ENCODE measurements around the gene RPL38.

The RPL38 gene

DNA sequence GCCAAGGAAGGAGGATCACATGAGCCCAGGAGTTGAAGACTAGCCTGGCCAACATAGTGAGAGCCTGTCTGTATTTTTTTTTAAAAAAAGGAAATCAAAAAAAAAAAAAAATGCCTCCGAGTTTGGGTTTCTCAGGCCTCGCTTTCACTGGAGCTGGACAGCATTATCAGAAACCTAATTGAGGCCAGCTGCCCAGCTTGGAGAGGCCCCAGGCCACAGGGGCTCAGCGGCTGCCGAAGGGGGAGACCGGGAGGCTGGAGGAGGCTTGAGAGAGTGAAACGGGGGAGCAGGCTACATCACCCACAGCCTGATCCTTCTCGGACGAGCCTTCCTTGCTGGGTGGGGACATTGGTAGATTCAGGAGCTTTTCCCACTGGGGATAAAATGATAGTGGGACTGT, 15.0 kb downstream of the RPL38 start:
- TF ChIP-seq POLR2A (IDR thresholded peaks at IDR 0.05; ENCODE audit: low read length) (no peak), GATA1 (IDR thresholded peaks at IDR 0.05; ENCODE audit: low read depth, low read length) (no peak)

DNA sequence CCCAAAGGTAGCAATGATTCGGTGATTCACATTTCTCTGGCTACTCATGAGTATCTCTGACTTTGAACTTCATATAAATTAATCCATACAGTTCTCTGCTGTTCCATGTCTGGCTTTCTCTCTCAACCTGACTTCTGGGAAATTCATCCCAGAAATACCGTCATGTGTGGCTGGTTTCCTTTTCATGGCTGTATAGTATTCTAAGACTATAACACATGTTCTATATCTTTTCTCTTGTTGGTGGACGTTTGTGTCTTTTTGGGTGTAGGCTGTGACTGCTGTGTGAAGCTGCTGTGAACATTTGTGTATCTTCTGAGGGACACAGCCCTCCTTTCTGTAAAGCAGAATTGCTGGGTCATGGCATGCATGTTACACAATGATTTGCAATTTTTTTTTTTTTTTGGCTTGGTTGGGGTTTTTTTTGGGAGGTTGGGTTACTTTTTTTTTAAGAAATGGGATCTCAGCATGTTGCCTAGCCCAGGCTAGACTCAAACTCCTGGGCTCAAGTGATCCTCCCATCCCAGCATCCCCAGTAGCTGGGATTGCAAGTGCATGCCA, 16.2 kb downstream of the RPL38 start:
- DNase-seq, result peak; percentile 78 to 83
- TF ChIP-seq POLR2A (IDR thresholded peaks at IDR 0.05; ENCODE audit: low read length), result no peak
- no peak for TF ChIP-seq GATA1 (IDR thresholded peaks at IDR 0.05; ENCODE audit: low read depth, low read length)

More for the DNA sequence above, 15.0 kb downstream of the RPL38 start:
- no peak for DNase-seq

DNA sequence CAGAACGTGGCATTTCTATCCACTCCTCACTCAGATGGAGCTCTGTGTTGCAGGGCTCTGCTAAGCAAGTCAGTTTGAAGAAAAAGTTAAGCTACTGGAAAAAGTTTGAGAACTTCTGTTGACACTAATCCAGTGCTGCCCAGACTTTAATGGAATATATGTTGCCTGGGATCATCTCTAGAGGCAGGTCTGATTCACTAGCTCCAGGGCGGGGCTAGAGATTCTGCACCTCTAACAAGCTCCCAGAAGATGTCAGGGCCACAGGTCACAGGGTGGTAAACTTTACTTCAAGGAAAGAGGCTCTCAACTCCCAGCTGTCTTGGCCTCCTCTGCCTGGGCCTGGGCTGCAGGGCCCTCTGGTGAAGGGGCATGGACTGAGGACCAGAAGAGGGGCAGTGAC, 16.7 kb downstream of the RPL38 start:
- DNase-seq, result peak in 1 of 2 experiments; percentile 51
- TF ChIP-seq POLR2A (IDR thresholded peaks at IDR 0.05; ENCODE audit: low read length), result no peak
- TF ChIP-seq GATA1 (IDR thresholded peaks at IDR 0.05; ENCODE audit: low read depth, low read length), result no peak

DNA sequence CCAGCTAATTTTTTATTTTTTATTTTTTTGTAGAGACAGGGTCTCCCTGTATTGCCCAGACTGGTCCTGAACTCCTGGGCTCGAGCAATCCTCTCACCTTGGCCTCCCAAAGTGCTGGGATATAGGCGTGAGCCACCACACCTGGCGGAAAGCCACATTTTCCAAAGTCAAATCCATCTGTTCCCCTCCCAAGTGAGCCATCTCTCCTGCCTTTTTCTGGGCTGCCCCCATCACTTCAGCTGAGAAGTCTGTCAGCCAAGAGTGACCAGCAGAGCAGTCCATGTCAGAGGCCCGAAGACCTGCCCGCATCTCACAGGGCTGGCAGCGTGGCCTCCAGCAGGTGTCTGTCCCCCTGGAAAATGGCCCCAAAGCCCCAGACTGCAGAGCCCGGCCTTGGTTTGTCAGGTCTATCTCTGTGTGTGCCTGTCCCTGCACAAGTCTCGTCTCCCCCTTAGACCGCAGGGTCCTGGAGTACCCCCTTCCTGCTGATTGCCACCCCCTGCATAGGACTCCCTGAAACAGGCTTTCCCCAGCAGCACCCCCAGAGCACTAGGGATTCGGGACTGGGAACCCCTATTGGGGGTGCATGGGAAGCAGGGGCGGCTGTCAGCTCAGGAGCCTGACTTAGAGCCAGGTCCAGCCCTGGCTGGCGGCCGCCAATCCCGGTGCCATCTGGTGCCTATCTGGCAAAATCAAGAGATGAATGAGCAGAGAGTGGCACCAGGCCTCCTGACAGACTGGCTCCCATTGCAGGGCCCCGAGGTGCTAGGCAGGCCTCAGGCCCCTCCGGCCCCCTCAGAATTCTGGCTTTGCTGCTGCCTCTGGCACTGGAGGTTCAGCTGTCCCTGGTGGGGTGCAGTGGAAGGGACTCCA, 17.7 kb downstream of the RPL38 start:
- no peak for TF ChIP-seq GATA1 (IDR thresholded peaks at IDR 0.05; ENCODE audit: low read depth, low read length)
- no peak for TF ChIP-seq POLR2A (IDR thresholded peaks at IDR 0.05; ENCODE audit: low read length)
- no peak for DNase-seq

DNA sequence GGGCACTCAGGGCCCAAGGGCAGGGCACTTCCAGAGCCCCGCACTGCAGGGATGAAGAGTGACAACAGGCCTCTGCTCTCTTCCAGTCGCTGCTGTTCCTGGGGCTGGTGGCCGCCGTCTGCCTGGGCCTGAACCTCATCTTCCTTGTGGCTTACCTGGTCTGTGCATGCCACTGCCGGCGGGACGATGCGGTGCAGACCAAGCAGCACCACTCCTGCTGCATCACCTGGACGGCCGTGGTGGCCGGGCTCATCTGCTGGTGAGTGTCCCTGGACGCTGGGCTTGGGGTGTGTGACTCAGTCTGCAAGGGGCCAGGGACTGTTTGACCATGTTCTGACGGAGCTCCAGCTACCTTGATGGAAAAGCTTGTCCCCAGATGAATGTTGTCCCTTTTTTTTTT, 18.9 kb downstream of the RPL38 start:
- no peak for DNase-seq
- TF ChIP-seq POLR2A (IDR thresholded peaks at IDR 0.05; ENCODE audit: low read length) (no peak), GATA1 (IDR thresholded peaks at IDR 0.05; ENCODE audit: low read depth, low read length) (no peak)

DNA sequence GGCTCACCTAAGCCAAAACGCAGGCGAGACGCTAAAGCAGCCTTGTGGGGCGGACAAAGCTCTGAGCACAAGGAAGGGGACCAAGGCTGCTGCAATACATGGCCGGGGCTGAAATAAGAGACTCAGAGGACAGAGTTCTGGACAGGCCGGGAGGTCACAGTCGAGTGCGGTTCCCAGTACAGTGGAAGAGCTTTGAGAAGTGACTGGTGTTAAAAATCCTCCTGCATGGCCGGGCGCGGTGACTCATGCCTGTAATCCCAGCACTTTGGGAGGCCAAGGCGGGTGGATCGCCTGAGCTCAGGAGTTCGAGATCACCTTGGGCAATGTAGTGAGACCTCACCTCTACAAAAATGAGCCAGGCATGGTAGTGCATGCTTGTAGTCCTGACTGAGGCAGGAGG, 20.4 kb downstream of the RPL38 start:
- DNase-seq, result no peak
- no peak for TF ChIP-seq GATA1 (IDR thresholded peaks at IDR 0.05; ENCODE audit: low read depth, low read length)
- no peak for TF ChIP-seq POLR2A (IDR thresholded peaks at IDR 0.05; ENCODE audit: low read length)

DNA sequence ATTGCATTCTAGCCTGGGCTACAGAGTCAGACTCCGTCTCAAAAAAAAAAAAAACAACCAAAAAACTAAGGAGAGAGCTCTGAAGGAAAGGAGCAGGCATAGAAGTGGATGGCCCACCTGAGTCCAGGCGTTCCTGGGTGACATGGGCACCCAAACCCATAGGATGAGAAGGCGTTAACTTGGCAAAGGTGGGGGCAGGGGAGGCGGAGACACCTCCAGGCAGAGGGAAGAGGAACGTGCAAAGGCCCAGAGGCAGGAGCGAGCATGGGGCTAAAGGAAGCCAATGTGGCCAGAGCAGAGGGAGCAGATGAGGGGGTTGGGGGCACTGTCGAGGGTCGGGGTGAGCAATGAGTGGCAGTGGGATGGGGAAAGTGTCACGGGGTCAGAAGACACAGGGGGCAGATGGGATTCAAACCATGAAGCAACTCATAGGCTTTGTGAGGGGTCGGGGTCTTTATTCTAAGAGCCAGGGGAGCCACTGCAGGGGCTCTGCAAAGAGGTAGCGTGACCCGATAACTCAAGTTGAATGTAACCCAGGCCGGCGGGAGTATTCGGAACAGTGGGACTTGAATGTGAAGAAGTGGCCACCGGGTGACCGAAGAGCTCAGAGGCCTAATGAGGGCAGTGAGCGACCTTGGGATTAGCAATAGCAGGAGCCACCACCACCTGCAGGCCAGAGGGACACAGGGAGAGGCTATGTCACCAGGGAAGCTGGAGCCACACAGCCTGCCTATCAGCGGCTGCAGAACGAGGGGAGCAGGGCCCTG, 21.7 kb downstream of the RPL38 start:
- TF ChIP-seq POLR2A (IDR thresholded peaks at IDR 0.05; ENCODE audit: low read length) (no peak), GATA1 (IDR thresholded peaks at IDR 0.05; ENCODE audit: low read depth, low read length) (no peak)

DNA sequence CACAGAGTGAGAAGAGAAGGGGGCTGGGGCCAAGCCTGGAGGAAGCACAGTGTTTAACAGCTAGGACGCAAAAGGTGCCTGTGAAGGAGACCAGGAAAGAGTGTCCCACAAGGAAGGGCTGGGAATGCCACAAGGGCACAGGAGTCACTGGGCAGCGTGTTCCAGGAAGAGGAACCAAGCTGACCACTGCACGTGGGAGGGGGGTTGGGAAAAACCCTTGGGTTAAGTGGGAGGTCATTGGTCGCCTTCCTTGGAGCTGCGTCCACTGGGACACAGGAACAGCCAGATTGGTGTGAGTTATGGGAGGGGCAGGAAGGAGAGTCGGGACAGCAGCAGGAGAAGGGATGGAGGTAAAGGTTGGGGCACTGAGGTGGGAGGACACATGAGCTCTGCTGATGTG, 22.8 kb downstream of the RPL38 start:
- TF ChIP-seq POLR2A (IDR thresholded peaks at IDR 0.05; ENCODE audit: low read length) (no peak), GATA1 (IDR thresholded peaks at IDR 0.05; ENCODE audit: low read depth, low read length) (no peak)
- no peak for DNase-seq

More for the DNA sequence above, 21.7 kb downstream of the RPL38 start:
- DNase-seq, result no peak

DNA sequence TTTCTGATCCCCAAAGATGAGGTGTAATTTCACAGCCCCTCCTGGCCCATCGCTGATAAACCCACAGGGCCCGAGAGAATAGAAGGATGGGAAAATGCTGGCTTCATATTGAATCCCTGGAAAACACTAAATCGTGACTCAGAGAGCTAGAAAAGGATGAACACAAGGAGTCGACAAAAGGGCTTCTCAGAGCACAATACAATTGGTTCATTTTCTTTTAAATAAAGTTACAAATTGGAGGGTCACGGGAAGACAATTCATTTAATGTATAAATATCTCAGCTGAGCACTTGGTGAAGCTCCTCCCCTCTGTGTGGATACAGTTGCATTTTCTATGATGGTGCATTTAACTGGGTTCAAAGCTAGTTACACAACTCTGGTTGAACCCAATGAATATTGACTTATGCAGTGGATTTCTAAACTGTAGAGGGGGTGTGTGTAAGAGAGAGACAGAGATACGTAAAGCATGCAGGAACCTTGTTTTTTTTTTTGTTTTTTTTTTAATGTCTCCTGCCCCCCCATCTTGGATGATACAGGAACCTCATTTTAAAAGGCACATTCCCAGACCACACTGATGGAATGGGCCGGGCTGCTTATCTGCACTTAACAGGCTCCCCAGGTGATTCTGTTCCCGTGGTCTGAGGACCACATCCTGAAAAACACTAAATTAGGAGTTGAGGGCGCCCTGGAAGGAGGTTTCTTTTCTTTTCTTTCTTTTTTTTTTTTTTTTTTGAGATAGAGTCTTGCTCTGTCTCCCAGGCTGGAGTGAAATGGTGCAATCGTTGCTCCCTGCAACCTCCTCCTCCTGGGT, 24.0 kb downstream of the RPL38 start:
- DNase-seq, result no peak
- no peak for TF ChIP-seq POLR2A (IDR thresholded peaks at IDR 0.05; ENCODE audit: low read length)
- TF ChIP-seq GATA1 (IDR thresholded peaks at IDR 0.05; ENCODE audit: low read depth, low read length), result no peak

DNA sequence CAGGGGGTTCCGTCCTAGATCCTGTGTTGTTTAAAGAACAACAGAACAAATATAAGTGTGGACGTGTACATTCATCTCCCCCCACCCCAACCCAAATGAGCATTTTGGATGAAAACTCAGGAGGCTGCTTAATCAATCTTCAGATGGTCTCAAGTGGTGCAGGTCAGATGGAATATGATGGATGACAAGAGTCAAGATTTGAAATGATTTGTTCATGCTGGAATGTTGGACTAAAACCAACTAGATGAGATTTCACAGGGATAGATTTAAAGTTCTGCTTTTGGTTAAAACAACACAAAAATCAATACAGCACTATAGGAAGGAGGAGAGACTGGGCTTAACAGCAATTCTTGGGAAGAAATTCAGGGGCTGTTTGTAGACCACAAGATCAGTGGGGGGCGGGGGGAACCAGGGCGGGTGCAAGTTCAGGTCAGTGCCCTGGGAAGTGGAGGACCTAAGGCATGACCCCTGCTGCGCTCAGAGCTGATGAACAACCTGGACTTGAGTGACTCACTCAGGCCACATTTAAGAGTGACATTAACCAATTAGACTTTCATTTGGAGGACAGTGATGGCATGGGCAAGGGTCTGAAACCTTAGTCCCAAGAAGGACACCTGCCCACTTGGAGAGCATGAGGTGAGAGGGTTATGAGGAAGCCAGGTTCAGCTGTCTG, 25.0 kb downstream of the RPL38 start:
- DNase-seq, result no peak
- TF ChIP-seq POLR2A (IDR thresholded peaks at IDR 0.05; ENCODE audit: low read length) (no peak), GATA1 (IDR thresholded peaks at IDR 0.05; ENCODE audit: low read depth, low read length) (no peak)

DNA sequence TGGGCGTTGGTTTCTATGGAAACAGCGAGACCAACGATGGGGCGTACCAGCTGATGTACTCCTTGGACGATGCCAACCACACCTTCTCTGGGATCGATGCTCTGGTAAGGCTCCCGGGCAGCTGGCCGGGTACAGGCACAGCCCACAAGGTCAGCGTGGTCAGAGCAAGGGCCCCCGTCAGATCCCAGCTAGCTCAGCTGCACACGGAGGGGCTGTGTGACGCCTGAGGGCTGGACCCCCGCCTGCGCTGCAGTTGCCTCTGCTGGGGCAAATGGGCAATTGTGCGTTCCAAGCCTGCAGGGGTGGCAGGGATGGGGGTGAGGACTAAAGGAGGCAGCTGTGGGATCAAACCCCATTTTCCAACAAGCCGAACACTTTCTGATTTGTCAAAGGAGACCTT, 27.4 kb downstream of the RPL38 start:
- DNase-seq, result no peak
- no peak for TF ChIP-seq GATA1 (IDR thresholded peaks at IDR 0.05; ENCODE audit: low read depth, low read length)
- no peak for TF ChIP-seq POLR2A (IDR thresholded peaks at IDR 0.05; ENCODE audit: low read length)

DNA sequence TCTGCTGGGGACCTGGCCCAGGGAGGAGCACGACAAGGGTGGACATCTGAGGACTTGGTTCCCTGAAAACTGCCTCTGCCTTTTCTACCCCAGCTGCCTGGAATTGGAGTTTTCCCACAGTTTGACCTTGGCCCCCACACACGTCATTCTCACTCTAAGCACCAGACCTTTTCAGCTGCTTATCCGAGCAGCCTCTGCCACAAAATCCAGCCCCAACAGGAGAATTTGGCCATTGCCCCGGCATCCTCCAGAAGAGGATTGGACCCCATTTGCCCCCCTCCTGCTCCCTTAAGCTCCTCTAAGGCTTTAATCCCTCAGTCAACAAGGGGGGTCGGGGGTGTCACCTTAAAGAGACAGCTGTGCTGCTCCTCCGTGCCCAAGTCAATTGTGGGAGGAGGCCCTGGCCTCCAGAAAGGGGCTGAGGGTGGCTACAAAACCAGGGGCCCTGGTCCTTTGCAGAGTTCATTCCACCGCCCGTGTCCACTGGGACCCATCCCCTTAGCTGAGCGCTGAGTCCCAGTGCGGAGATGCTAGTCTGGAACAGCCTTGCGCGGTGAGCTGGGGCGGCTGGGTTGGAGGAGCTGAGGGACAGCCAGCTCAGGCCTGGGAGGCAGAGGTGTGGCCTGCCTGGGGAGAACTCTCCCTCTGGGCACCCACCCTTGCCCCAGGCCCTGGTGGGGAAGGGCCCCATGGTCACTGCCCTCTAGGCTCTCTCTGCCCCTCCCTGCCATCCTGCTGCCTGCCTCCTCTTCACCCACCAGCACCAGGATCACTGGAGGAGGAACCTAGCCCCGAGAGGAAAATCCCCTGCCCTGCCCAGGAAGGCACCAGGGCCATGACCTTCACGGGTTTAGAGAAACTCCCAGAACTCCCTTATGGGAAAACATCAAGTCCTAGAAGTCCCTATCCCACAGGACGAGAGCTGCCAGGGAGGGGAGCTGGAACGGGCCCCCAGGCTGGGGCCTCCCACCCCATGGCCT, 28.7 kb downstream of the RPL38 start:
- TF ChIP-seq GATA1 (IDR thresholded peaks at IDR 0.05; ENCODE audit: low read depth, low read length) (no peak), POLR2A (IDR thresholded peaks at IDR 0.05; ENCODE audit: low read length) (no peak)
- no peak for DNase-seq
